SKM-1 treated with dmso at 0.1 percent for 144 hours (cell line): ENCODE data around the gene FAM120B.
"Not testable (repeated sequence)": the region's sequence is repeated elsewhere in the genome, so short reads cannot be mapped to it uniquely, and the experiment has no call there.

Experiments
- DNase-seq: peaks from one replicate; lab custom pipeline; 2025; ENCODE audit not compliant: unreplicated experiment; lab: John Stamatoyannopoulos, UW

Gene FAM120B

GRCh38 chr6:170297576-170298330, 8.8 kb upstream of the FAM120B start:
- no peak for DNase-seq

GRCh38 chr6:170298688-170299087, 7.9 kb upstream of the FAM120B start:
- DNase-seq, result no peak

GRCh38 chr6:170301184-170301583, 5.4 kb upstream of the FAM120B start:
- DNase-seq, result no peak

- no peak for DNase-seq
These were observed 694 bp upstream of the FAM120B start for GRCh38 chr6:170305805-170306323.

GRCh38 chr6:170307080-170307545, 555 bp downstream of the FAM120B start:
- DNase-seq, result no peak

- DNase-seq, result no peak
These were observed 2.2 kb downstream of the FAM120B start for GRCh38 chr6:170308761-170309160.

GRCh38 chr6:170311696-170312095, 5.1 kb downstream of the FAM120B start:
- no peak for DNase-seq

- DNase-seq, result no peak
These were observed 6.3 kb downstream of the FAM120B start for GRCh38 chr6:170312876-170313275.

- no peak for DNase-seq
These were observed 7.2 kb downstream of the FAM120B start for GRCh38 chr6:170313716-170314295.

- DNase-seq, result no peak
These were observed 8.4 kb downstream of the FAM120B start for GRCh38 chr6:170314983-170315382.

GRCh38 chr6:170316071-170316470, 9.5 kb downstream of the FAM120B start:
- no peak for DNase-seq

GRCh38 chr6:170317076-170317475, 10.5 kb downstream of the FAM120B start:
- DNase-seq, result no peak

- no peak for DNase-seq
These were observed 11.2 kb downstream of the FAM120B start for GRCh38 chr6:170317718-170318117.

GRCh38 chr6:170329321-170329720, 22.8 kb downstream of the FAM120B start:
- no peak for DNase-seq

- not testable (repeated sequence) for DNase-seq
These were observed 28.6 kb downstream of the FAM120B start for GRCh38 chr6:170335199-170335598.

- DNase-seq, result no peak
These were observed 38.3 kb downstream of the FAM120B start for GRCh38 chr6:170344631-170345576.

- no peak for DNase-seq
These were observed 39.1 kb downstream of the FAM120B start for GRCh38 chr6:170345662-170346061.

GRCh38 chr6:170346649-170347048, 40.1 kb downstream of the FAM120B start:
- DNase-seq, result no peak

- DNase-seq, result no peak
These were observed 40.5 kb downstream of the FAM120B start for GRCh38 chr6:170347091-170347490.

GRCh38 chr6:170347975-170348374, 41.4 kb downstream of the FAM120B start:
- no peak for DNase-seq

GRCh38 chr6:170351456-170351855, 44.9 kb downstream of the FAM120B start:
- not testable (repeated sequence) for DNase-seq
